ENCODE data around the gene KRT82.

Gene KRT82

GRCh38 chr12:52436828-52437474, 30.8 kb upstream of the KRT82 start:
- no peak for DNase-seq
- in situ Hi-C loops (cut with HindIII; ENCODE audit: low pct_ligation_motif_present, low pct_unique_long_range_greater_than_20kb, low sequenced_read_pairs) = no loop called here

GRCh38 chr12:52436000-52436827, 30.1 kb upstream of the KRT82 start:
- no peak for DNase-seq
- in situ Hi-C loops (cut with HindIII; ENCODE audit: low pct_ligation_motif_present, low pct_unique_long_range_greater_than_20kb, low sequenced_read_pairs) = no loop called here

- in situ Hi-C loops (cut with HindIII; ENCODE audit: low pct_ligation_motif_present, low pct_unique_long_range_greater_than_20kb, low sequenced_read_pairs) = no loop called here
Observed at GRCh38 chr12:52435659-52435999, 29.5 kb upstream of the KRT82 start.

GRCh38 chr12:52434760-52435530, 28.8 kb upstream of the KRT82 start:
- in situ Hi-C loops (cut with HindIII; ENCODE audit: low pct_ligation_motif_present, low pct_unique_long_range_greater_than_20kb, low sequenced_read_pairs) = no loop called here
- no peak for DNase-seq

More at GRCh38 chr12:52435659-52435999, 29.5 kb upstream of the KRT82 start:
- no peak for DNase-seq

- no peak for DNase-seq
- in situ Hi-C loops (cut with HindIII; ENCODE audit: low pct_ligation_motif_present, low pct_unique_long_range_greater_than_20kb, low sequenced_read_pairs) = no loop called here
Observed at GRCh38 chr12:52434081-52434733, 28.1 kb upstream of the KRT82 start, which contains the start of gene KRT75. Gene KRT75 (minus strand): TSS chr12:52434371. CDS start chr12:52434304, 67 bp downstream.

GRCh38 chr12:52433501-52434080, 27.5 kb upstream of the KRT82 start:
- no peak for DNase-seq
- in situ Hi-C loops (cut with HindIII; ENCODE audit: low pct_ligation_motif_present, low pct_unique_long_range_greater_than_20kb, low sequenced_read_pairs) = no loop called here

GRCh38 chr12:52432559-52433207, 26.5 kb upstream of the KRT82 start:
- DNase-seq = no peak
- in situ Hi-C loops (cut with HindIII; ENCODE audit: low pct_ligation_motif_present, low pct_unique_long_range_greater_than_20kb, low sequenced_read_pairs) = no loop called here

- DNase-seq = no peak
- in situ Hi-C loops (cut with HindIII; ENCODE audit: low pct_ligation_motif_present, low pct_unique_long_range_greater_than_20kb, low sequenced_read_pairs) = no loop called here
Observed at GRCh38 chr12:52428121-52428520, 22.0 kb upstream of the KRT82 start.

- DNase-seq = no peak
- in situ Hi-C loops (cut with HindIII; ENCODE audit: low pct_ligation_motif_present, low pct_unique_long_range_greater_than_20kb, low sequenced_read_pairs) = no loop called here
Observed at GRCh38 chr12:52427083-52427482, 20.9 kb upstream of the KRT82 start.

GRCh38 chr12:52426034-52426433, 19.9 kb upstream of the KRT82 start:
- no peak for DNase-seq
- in situ Hi-C loops (cut with HindIII; ENCODE audit: low pct_ligation_motif_present, low pct_unique_long_range_greater_than_20kb, low sequenced_read_pairs) = no loop called here

- in situ Hi-C loops (cut with HindIII; ENCODE audit: low pct_ligation_motif_present, low pct_unique_long_range_greater_than_20kb, low sequenced_read_pairs) = no loop called here
- DNase-seq = no peak
Observed at GRCh38 chr12:52425466-52425865, 19.3 kb upstream of the KRT82 start.

- in situ Hi-C loops (cut with HindIII; ENCODE audit: low pct_ligation_motif_present, low pct_unique_long_range_greater_than_20kb, low sequenced_read_pairs) = no loop called here
Observed at GRCh38 chr12:52423661-52424500, 17.7 kb upstream of the KRT82 start.

GRCh38 chr12:52423035-52423434, 16.9 kb upstream of the KRT82 start:
- DNase-seq = no peak
- in situ Hi-C loops (cut with HindIII; ENCODE audit: low pct_ligation_motif_present, low pct_unique_long_range_greater_than_20kb, low sequenced_read_pairs) = no loop called here

More at GRCh38 chr12:52423661-52424500, 17.7 kb upstream of the KRT82 start:
- no peak for DNase-seq

- in situ Hi-C loops (cut with HindIII; ENCODE audit: low pct_ligation_motif_present, low pct_unique_long_range_greater_than_20kb, low sequenced_read_pairs) = no loop called here
- no peak for DNase-seq
Observed at GRCh38 chr12:52419656-52420055, 13.5 kb upstream of the KRT82 start.

- in situ Hi-C loops (cut with HindIII; ENCODE audit: low pct_ligation_motif_present, low pct_unique_long_range_greater_than_20kb, low sequenced_read_pairs) = no loop called here
- DNase-seq = no peak
Observed at GRCh38 chr12:52418576-52419110, 12.5 kb upstream of the KRT82 start.

- DNase-seq = no peak
- in situ Hi-C loops (cut with HindIII; ENCODE audit: low pct_ligation_motif_present, low pct_unique_long_range_greater_than_20kb, low sequenced_read_pairs) = no loop called here
Observed at GRCh38 chr12:52417740-52418139, 11.6 kb upstream of the KRT82 start.

GRCh38 chr12:52416795-52417194, 10.7 kb upstream of the KRT82 start:
- in situ Hi-C loops (cut with HindIII; ENCODE audit: low pct_ligation_motif_present, low pct_unique_long_range_greater_than_20kb, low sequenced_read_pairs) = no loop called here
- no peak for DNase-seq

Measured in ACHN (cell line).